Measurements from ENCODE around the gene TFCP2L1. TPM values are rescaled to one million over a fixed set of nuclear protein-coding genes. Genes with fewer than 3 reads are reported as not detected.

Gene TFCP2L1
- polyA plus RNA-seq, 3 donors: 0.03 to 0.24 TPM; not detected in 1

GRCh38 chr2:121291251-121291580 lies 6.2 kb upstream of the TFCP2L1 start:
- Histone ChIP-seq H3K4me3 (replicated peaks in 1 of 3; ENCODE audit: low read depth in 2 of 3, low read length in 3 of 3) (no peak overlapping the region), H3K4me1 (ENCODE audit: control insufficient read depth in 1 of 2, insufficient read depth in 2 of 2, low read length in 2 of 2) (peaks cover 26 to 27% of the 10 kb centered on the region in 2 donors), H3K36me3 (replicated peaks in 1 of 2; ENCODE audit: control insufficient read depth in 1 of 2, insufficient read depth in 2 of 2, low read length in 2 of 2) (no peaks in the 10 kb centered on the region), H3K4me2 (replicated peaks; ENCODE audit: extremely low read depth, low read length, poor library complexity, severe bottlenecking) (no peak overlapping the region), H3K79me2 (ENCODE audit: insufficient read depth, low read length) (no peaks in the 10 kb centered on the region), H3K27me3 (ENCODE audit: control insufficient read depth in 2 of 2, insufficient read depth in 2 of 2, low read length in 2 of 2) (peaks cover 0 to 4% of the 10 kb centered on the region in 2 donors), H2AFZ (ENCODE audit: insufficient read depth, low read depth, low read length, poor library complexity, severe bottlenecking) (no peak overlapping the region), H4K20me1 (ENCODE audit: insufficient read depth, low read length) (no peaks in the 10 kb centered on the region), H3K9me3 (replicated peaks in 1 of 2; ENCODE audit: control insufficient read depth in 1 of 2, insufficient read depth in 1 of 2, low read length in 2 of 2) (no peaks in the 10 kb centered on the region), H3K27ac (ENCODE audit: low read depth in 1 of 2, low read length in 2 of 2) (no peak overlapping the region), H3K9ac (ENCODE audit: insufficient read depth, low read length, poor library complexity, severe bottlenecking) (no peak overlapping the region)
- no peak for DNase-seq
- 98% methylated on average over 5 of the region's 5 CpGs for WGBS (ENCODE audit: insufficient coverage)
- TF ChIP-seq CTCF (IDR thresholded peaks at IDR 0.05): no peak
- intact Hi-C loops (cut with micrococcal nuclease): loop anchor here in 1 of 2 donors (2.0 to 10.0 kb wide), 2 partner anchors 20 to 106 kb away; no protein-coding TSS in a partner anchor
- Mint-ChIP-seq H3K4me1 (peaks cover 36% of the 10 kb centered on the region), H3K27ac (peak overlapping the region in 1 of 7 donors; percentile 33), H3K27me3 (ENCODE audit: low read depth in 3 of 3) (peaks cover 8 to 10% (median 8%) of the 10 kb centered on the region in 3 donors), H3K4me3 (no peak overlapping the region), H3K9me3 (peaks cover 0 to 4% (median 3%) of the 10 kb centered on the region in 7 donors), H3K36me3 (peaks cover 0 to under 1% of the 10 kb centered on the region in 2 donors)

- Histone ChIP-seq H3K27ac (ENCODE audit: low read depth in 1 of 2, low read length in 2 of 2) (no peak overlapping the region), H3K4me3 (replicated peaks in 1 of 3; ENCODE audit: low read depth in 2 of 3, low read length in 3 of 3) (no peak overlapping the region), H4K20me1 (ENCODE audit: insufficient read depth, low read length) (no peaks in the 10 kb centered on the region), H3K36me3 (replicated peaks in 1 of 2; ENCODE audit: control insufficient read depth in 1 of 2, insufficient read depth in 2 of 2, low read length in 2 of 2) (no peaks in the 10 kb centered on the region), H3K4me2 (replicated peaks; ENCODE audit: extremely low read depth, low read length, poor library complexity, severe bottlenecking) (no peak overlapping the region), H2AFZ (ENCODE audit: insufficient read depth, low read depth, low read length, poor library complexity, severe bottlenecking) (no peak overlapping the region), H3K9me3 (replicated peaks in 1 of 2; ENCODE audit: control insufficient read depth in 1 of 2, insufficient read depth in 1 of 2, low read length in 2 of 2) (no peaks in the 10 kb centered on the region), H3K4me1 (ENCODE audit: control insufficient read depth in 1 of 2, insufficient read depth in 2 of 2, low read length in 2 of 2) (peaks cover 37 to 42% of the 10 kb centered on the region in 2 donors), H3K27me3 (ENCODE audit: control insufficient read depth in 2 of 2, insufficient read depth in 2 of 2, low read length in 2 of 2) (peaks cover 6 to 17% of the 10 kb centered on the region in 2 donors), H3K9ac (ENCODE audit: insufficient read depth, low read length, poor library complexity, severe bottlenecking) (no peak overlapping the region), H3K79me2 (ENCODE audit: insufficient read depth, low read length) (no peaks in the 10 kb centered on the region)
- no peak overlapping the region for H3K4me3 Mint-ChIP-seq
- peaks cover 7 to 8% of the 10 kb centered on the region in 2 donors for H3K36me3 Mint-ChIP-seq
- peaks cover 44% of the 10 kb centered on the region for H3K4me1 Mint-ChIP-seq
- no peak overlapping the region for H3K27ac Mint-ChIP-seq
- H3K9me3 Mint-ChIP-seq: peaks cover 3 to 9% (median 7%) of the 10 kb centered on the region in 7 donors
- peaks cover 19 to 24% (median 23%) of the 10 kb centered on the region in 3 donors for H3K27me3 Mint-ChIP-seq (ENCODE audit: low read depth in 3 of 3)
- 100% methylated on average over 5 of the region's 5 CpGs for WGBS (ENCODE audit: insufficient coverage)
- intact Hi-C loops (cut with micrococcal nuclease): no loop called here
- DNase-seq: no peak
- no peak for TF ChIP-seq CTCF (IDR thresholded peaks at IDR 0.05)
These were observed 4.3 kb upstream of the TFCP2L1 start for GRCh38 chr2:121289271-121289670.

Data from CD14-positive monocyte (primary cell).